Vagina (tissue), 2 donors: ENCODE measurements around the gene OR2M5.

ENCODE experiments used
- POLR2A ChIP-seq, 2 donors: fragments of 450-650 bp; IDR thresholded peaks; one replicate each; pipeline ENCODE4 v1.6.1; 2017; ENCODE audit warnings: antibody characterized with exemption in 2 of 2, mild to moderate bottlenecking in 2 of 2, moderate library complexity in 2 of 2
- TF ChIP-seq, protein P1 (sequence below), 3 experiments: fragments of 450-650 bp in 2 of 3; fragments of 200-600 bp in 1 of 3; sonication (generic) in 1 of 3; IDR thresholded peaks; one replicate each; pipeline ENCODE4 v1.5.1; 2017 to 2019; ENCODE audit warnings: antibody characterized with exemption in 3 of 3, mild to moderate bottlenecking in 2 of 3, moderate library complexity in 2 of 3

DNA sequence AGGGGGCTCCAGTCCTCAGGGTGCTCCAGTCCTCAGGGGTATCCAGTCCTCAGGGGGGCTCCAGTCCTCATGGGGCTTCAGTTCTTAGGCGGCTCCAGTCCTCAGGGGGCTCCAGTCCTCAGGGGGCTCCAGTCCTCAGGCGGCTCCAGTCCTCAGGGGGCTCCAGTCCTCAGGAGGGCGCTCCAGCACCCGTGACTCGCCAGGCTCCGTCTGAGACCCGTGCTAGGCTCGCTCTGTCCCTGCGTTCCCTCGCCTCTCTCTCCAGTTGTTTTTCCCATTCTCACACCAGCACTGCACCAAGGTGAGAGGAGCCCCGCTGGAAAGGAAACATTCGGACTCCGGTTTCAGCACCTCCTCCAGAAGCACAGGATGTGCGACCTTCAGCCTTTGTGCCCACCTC, 20.2 kb downstream of the OR2M5 start:
- TF ChIP-seq, protein P1, sequence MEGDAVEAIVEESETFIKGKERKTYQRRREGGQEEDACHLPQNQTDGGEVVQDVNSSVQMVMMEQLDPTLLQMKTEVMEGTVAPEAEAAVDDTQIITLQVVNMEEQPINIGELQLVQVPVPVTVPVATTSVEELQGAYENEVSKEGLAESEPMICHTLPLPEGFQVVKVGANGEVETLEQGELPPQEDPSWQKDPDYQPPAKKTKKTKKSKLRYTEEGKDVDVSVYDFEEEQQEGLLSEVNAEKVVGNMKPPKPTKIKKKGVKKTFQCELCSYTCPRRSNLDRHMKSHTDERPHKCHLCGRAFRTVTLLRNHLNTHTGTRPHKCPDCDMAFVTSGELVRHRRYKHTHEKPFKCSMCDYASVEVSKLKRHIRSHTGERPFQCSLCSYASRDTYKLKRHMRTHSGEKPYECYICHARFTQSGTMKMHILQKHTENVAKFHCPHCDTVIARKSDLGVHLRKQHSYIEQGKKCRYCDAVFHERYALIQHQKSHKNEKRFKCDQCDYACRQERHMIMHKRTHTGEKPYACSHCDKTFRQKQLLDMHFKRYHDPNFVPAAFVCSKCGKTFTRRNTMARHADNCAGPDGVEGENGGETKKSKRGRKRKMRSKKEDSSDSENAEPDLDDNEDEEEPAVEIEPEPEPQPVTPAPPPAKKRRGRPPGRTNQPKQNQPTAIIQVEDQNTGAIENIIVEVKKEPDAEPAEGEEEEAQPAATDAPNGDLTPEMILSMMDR (IDR thresholded peaks at IDR 0.05), result no peak
- TF ChIP-seq POLR2A (IDR thresholded peaks at IDR 0.05), result no peak
